NOMO-1 (cell line): ENCODE measurements around the gene CD37.
A peak's percentile ranks its signal among the peaks of the same experiment; 100 is the strongest.
"Not testable (repeated sequence)": the region's sequence is repeated elsewhere in the genome, so short reads cannot be mapped to it uniquely, and the experiment has no call there.

Source experiments
- DNase-seq, 2 experiments: peaks; one replicate each; lab custom pipeline; 2025; ENCODE audit not compliant: unreplicated experiment in 2 of 2; lab: John Stamatoyannopoulos, UW

CD37 gene

GRCh38 chr19:49327878-49328544, 7.2 kb upstream of the CD37 start:
- DNase-seq: peak in 1 of 2 experiments; percentile 28

DNA sequence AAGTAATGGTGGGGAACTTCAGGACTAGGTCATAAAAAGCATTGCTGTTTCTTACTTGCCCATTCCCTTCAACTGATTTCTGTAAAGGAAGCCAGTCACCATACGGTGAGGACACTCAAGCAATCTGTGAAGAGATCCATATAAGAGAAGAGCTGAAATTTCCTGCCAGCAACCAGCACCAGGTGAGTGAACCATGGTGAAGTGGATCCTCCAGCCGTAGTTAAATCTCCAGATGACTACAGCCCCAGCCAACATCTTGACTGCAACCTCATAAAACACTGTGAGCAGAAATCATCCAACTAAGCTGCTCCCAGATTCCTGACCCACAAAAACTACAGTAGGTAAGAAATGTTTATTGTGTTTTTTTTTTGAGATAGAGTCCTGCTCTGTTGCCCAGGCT, 6.5 kb upstream of the CD37 start:
- no peak for DNase-seq

- DNase-seq: not testable (repeated sequence)
Measured at GRCh38 chr19:49331187-49331586, 4.0 kb upstream of the CD37 start.

DNA sequence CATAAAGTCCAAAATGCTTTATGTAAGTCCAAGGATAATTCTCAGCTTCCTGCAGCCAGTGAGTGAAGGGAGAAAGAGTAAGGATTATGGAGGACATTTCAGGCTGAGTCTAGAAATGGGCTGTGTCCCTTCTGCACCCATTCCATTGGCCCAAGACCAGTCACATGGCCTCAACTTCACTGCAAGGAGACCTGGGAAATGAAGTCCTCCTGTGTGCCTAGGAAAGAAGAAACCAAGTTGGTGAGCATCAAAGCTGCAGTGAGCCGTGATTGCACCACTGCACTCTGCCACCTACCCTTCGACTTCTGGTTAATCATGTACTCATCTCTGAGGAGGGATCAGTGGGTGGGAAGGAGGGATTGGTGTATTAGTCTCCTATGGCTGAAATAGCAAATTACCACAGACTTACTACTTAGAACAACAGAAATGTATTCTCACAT, 3.6 kb upstream of the CD37 start:
- peak; percentile 71 to 81 for DNase-seq

DNA sequence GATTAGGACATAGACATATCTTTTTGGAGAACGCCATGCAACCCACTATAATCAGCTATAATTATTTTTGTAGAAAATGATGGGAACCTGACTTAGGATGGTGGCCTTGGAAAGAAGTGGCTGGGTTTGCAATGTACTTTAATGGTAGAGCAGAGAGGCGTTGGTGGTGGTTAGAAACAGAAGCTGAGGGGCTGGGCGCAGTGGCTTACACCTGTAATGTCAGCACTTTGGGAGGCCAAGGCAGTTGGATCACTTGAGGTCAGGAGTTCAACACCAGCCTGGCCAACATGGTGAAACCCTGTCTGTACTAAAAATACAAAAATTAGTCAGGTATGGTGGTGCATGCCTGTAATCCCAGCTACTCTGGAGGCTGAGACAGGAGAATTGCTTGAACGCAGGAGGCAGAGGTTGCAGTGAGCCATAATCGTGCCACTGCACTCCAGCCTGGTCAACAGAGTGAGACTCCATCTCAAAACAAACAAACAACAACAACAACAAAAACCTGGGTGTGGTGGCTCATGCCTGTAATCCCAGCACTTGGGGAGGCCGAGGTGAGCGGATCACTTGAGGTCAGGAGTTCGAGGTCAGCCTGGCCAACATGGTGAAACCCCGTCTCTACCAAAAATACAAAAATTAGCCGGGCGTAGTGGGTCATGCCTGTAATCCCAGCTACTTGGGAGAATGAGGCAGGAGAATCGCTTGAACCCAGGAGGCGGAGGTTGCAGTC, 2.4 kb upstream of the CD37 start:
- not testable (repeated sequence) for DNase-seq

- DNase-seq: peak; percentile 56 to 62
Measured at GRCh38 chr19:49333418-49333805, 1.8 kb upstream of the CD37 start.

DNA sequence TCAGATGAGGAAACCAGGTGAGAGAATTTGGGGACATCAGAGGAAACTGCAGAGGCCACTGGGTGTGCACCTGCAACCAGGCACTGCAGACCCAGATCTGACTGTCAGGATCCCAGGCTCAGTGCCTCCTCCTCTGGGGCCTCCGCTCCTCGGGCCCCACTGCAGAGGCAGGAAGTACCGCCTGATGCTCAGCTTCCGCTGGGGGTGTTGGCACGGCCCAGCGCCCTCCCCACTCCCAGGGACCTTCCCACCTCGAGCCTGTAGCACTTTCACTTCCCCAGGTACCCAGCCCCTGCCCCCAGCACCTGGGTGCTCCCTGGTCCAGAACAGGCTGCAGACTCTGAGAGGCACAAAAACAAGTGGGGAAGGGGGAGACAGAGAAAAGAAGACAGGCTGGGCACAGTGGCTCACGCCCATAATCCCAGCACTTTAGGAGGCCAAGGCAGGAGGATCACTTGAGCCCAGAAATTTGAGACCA, 1.4 kb upstream of the CD37 start:
- DNase-seq: peak; percentile 62 to 90

GRCh38 chr19:49335784-49336481, 727 bp downstream of the CD37 start:
- DNase-seq: no peak

- DNase-seq: no peak
Measured at GRCh38 chr19:49336482-49337266, 1.5 kb downstream of the CD37 start.

GRCh38 chr19:49337267-49338022, 2.2 kb downstream of the CD37 start:
- no peak for DNase-seq

DNA sequence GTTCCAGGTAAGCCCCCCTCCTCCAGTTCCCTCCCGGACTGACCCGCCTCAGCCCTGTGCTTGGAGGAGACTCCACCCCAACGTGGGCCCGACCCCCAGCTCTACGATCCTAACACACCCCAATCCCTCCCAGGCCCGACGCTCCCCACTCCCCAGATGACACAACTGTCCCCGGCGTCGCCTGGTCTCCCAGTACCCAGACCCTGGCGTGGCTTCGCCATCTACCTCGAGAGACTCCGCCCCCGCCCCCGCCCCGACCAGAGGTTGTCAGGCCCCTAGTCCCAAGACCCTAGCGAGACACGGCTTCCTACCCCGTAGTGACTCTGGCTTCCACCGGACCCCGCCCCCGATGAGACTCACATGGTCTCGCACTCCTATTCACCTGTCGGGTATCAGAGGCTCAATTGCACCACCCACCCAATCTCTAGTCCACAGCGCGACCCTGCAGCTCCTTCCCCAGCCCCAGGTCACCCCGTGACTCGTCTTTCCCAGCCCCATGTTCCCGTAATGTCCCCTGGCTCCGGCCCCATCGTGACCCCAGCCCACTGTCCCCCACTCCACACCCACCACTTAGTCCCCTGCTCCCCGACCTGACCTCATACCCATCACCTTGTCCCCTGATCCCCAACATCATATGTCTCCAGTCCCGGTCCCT, 2.9 kb downstream of the CD37 start:
- DNase-seq: no peak

DNA sequence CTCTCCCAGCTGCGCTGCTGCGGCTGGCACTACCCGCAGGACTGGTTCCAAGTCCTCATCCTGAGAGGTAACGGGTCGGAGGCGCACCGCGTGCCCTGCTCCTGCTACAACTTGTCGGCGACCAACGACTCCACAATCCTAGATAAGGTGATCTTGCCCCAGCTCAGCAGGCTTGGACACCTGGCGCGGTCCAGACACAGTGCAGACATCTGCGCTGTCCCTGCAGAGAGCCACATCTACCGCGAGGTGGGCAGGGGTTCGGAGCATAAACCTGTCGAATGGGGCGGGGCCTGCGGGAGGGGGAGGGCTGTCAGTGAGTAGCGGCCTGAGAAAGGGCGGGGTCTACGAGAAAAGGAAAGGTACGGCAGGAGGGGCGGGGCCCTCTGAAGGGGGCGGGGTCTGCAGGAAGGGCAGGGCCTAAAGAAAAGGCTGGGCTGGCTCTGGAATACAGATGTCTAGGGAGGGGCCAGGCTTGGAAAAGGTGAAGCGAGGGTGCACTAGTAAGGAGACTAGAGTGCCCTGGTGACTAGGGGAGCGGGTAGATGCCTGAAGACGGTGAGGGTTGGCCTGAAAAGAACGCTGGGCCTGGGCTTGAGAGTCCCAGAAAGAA, 3.6 kb downstream of the CD37 start:
- no peak for DNase-seq

GRCh38 chr19:49339301-49340068, 4.3 kb downstream of the CD37 start:
- no peak for DNase-seq

GRCh38 chr19:49340069-49340864, 5.1 kb downstream of the CD37 start:
- no peak for DNase-seq

- DNase-seq: no peak
Measured at GRCh38 chr19:49340865-49341718, 5.9 kb downstream of the CD37 start.

DNA sequence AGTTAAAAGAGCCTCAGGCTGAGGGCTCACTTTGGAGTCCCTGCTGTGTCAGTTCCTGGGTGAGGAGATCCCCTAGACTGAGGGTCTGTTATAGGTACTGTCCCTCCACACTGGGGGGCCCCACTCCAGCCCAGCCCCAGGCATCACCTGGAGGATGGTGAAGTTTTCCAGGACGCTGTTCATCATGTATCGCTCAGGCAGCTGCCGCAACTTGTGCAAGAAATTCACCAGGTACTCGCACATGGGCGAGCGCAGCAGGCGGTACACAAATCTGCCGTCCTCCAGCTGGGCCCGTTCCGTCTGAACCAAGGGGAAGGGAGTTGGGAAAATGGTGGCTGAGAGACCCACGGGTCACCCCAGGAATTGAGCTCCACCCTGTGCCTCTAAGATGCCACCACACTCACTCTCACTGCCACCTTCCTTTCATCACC, 7.1 kb downstream of the CD37 start:
- DNase-seq: no peak

GRCh38 chr19:49343123-49343522, 7.9 kb downstream of the CD37 start:
- DNase-seq: no peak
